Lower leg skin (tissue), 3 donors: Measurements from ENCODE around the gene OR2AE1.

Source experiments
- CTCF ChIP-seq, 3 donors: fragments of 450-650 bp; IDR thresholded peaks; one replicate each; pipeline ENCODE4 v1.5.1; 2016; ENCODE audit warnings: antibody characterized with exemption in 3 of 3, mild to moderate bottlenecking in 3 of 3, moderate library complexity in 2 of 3
- POLR2A ChIP-seq, 2 donors: fragments of 450-650 bp; IDR thresholded peaks; one replicate each; pipeline ENCODE4 v1.6.1; 2016 to 2017; ENCODE audit warnings: antibody characterized with exemption in 2 of 2, mild to moderate bottlenecking in 1 of 2, moderate library complexity in 1 of 2

GRCh38 chr7:99926321-99926720 is 49.5 kb upstream of the OR2AE1 start:
- TF ChIP-seq CTCF (IDR thresholded peaks at IDR 0.05) (no peak), POLR2A (IDR thresholded peaks at IDR 0.05) (no peak)
